Parathyroid adenoma (tissue), 2 donors: ENCODE measurements around the gene WBP11.
A peak's percentile ranks its signal among the peaks of the same experiment; 100 is the strongest.
"Not testable (repeated sequence)": the region's sequence is repeated elsewhere in the genome, so short reads cannot be mapped to it uniquely, and the experiment has no call there.

Source experiments
- H2AFZ ChIP-seq: fragments of 300-600 bp; sonication (generic); one replicate; pipeline ENCODE4 v1.7.0; 2017; ENCODE audit warnings: antibody characterized with exemption, mild to moderate bottlenecking
- H3K27ac ChIP-seq: fragments of 300-600 bp; sonication (generic); one replicate; pipeline ENCODE4 v1.7.0; 2017
- H3K27me3 ChIP-seq: fragments of 300-600 bp; sonication (generic); one replicate; pipeline ENCODE4 v1.7.0; 2017; ENCODE audit warnings: low read length; ENCODE audit not compliant: control insufficient read depth, insufficient read depth
- H3K36me3 ChIP-seq: fragments of 300-600 bp; sonication (generic); one replicate; pipeline ENCODE4 v1.7.0; 2017; ENCODE audit warnings: low read length; ENCODE audit not compliant: control insufficient read depth, insufficient read depth
- H3K4me1 ChIP-seq: fragments of 300-600 bp; sonication (generic); one replicate; pipeline ENCODE4 v1.7.0; 2017; ENCODE audit warnings: control low read depth
- H3K4me2 ChIP-seq: fragments of 300-600 bp; sonication (generic); one replicate; pipeline ENCODE4 v1.7.0; 2017; ENCODE audit warnings: low read length
- H3K4me3 ChIP-seq: fragments of 300-600 bp; sonication (generic); one replicate; pipeline ENCODE4 v1.7.0; 2017; ENCODE audit warnings: low read depth, low read length
- H3K79me2 ChIP-seq: fragments of 300-600 bp; sonication (generic); one replicate; pipeline ENCODE4 v1.7.0; 2017; ENCODE audit warnings: control low read depth
- H3K9ac ChIP-seq: fragments of 300-600 bp; sonication (generic); one replicate; pipeline ENCODE4 v1.7.0; 2017; ENCODE audit warnings: mild to moderate bottlenecking
- H3K9me3 ChIP-seq: fragments of 300-600 bp; sonication (generic); one replicate; pipeline ENCODE4 v1.7.0; 2017; ENCODE audit warnings: low read length; ENCODE audit not compliant: control insufficient read depth
- CTCF ChIP-seq: fragments of 300-600 bp; sonication (generic); IDR thresholded peaks from one replicate; pipeline ENCODE4 v1.7.0; 2017; ENCODE audit warnings: antibody characterized with exemption, mild to moderate bottlenecking
- donor health status: primary hyperparathyroidism.

WBP11 gene

GRCh38 chr12:14768823-14769405 lies 34.4 kb downstream of the WBP11 start:
- no peak for TF ChIP-seq CTCF
- peak overlapping the region; percentile 98 for H3K4me2 ChIP-seq
- no peaks in the 10 kb centered on the region for H3K36me3 ChIP-seq
- peak overlapping the region; percentile 90 for H2AFZ ChIP-seq
- H3K79me2 ChIP-seq = peaks cover 7% of the 10 kb centered on the region
- peak overlapping the region; percentile 59 for H3K9ac ChIP-seq
- peaks cover 3% of the 10 kb centered on the region for H3K4me1 ChIP-seq
- no peaks in the 10 kb centered on the region for H3K9me3 ChIP-seq
- H3K27me3 ChIP-seq = no peaks in the 10 kb centered on the region
- peak overlapping the region; percentile 97 for H3K4me3 ChIP-seq
- H3K27ac ChIP-seq = peak overlapping the region; percentile 98

DNA sequence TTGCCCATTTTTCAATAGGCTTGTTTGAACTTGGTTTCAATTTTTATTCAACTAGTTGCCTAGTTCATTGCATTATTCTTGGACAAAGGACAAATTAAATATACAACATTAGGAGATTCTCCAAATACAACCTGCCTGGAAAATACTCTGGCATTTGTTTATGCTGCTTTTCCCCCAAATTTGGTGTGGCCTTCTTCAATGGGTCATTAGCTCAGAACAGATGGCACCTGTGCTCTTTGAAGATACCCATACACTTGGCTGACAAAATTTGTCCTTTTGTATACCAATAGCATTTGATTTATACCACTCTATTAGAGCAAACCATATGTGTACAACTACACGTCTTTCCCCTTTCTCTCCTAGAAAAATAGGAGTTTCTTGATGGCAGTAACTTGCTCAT lies 35.7 kb downstream of the WBP11 start:
- Histone ChIP-seq H3K4me3 (no peak overlapping the region), H3K27me3 (no peaks in the 10 kb centered on the region), H3K9me3 (no peaks in the 10 kb centered on the region), H2AFZ (no peak overlapping the region), H3K9ac (no peak overlapping the region), H3K4me2 (no peak overlapping the region), H3K27ac (no peak overlapping the region), H3K79me2 (peaks cover 7% of the 10 kb centered on the region), H3K4me1 (no peaks in the 10 kb centered on the region), H3K36me3 (no peaks in the 10 kb centered on the region)
- TF ChIP-seq CTCF = no peak

GRCh38 chr12:14766649-14767215 lies 36.5 kb downstream of the WBP11 start:
- Histone ChIP-seq H3K27me3 (no peaks in the 10 kb centered on the region), H3K36me3 (no peaks in the 10 kb centered on the region), H3K79me2 (peaks cover 7% of the 10 kb centered on the region), H3K4me1 (no peaks in the 10 kb centered on the region), H3K9me3 (no peaks in the 10 kb centered on the region), H2AFZ (no peak overlapping the region), H3K4me2 (no peak overlapping the region), H3K9ac (no peak overlapping the region), H3K4me3 (no peak overlapping the region), H3K27ac (no peak overlapping the region)
- no peak for TF ChIP-seq CTCF

DNA sequence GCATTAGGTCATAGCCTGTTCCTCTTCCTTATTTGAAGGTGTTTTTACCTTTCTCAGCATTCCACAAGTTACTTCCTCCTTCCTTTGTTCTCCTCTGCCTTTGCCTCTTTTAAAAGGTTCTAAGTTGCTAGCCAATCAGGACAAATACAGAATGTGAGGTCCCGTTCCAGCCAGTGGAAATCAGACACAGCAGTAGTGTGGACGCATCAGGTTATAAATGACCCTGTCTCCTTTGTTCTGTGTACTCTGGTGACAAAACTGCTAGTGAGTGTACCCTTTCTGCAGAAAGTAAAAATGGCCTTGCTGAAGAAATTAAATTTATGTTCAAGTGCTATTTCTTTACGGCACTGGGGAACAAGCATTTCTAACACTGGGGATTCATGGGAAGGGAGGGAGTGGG lies 37.3 kb downstream of the WBP11 start:
- not testable (repeated sequence) for H3K4me1 ChIP-seq, H3K36me3 ChIP-seq, H3K79me2 ChIP-seq, H3K9me3 ChIP-seq, H2AFZ ChIP-seq, H3K4me2 ChIP-seq, H3K9ac ChIP-seq, H3K27me3 ChIP-seq, H3K27ac ChIP-seq, H3K4me3 ChIP-seq

DNA sequence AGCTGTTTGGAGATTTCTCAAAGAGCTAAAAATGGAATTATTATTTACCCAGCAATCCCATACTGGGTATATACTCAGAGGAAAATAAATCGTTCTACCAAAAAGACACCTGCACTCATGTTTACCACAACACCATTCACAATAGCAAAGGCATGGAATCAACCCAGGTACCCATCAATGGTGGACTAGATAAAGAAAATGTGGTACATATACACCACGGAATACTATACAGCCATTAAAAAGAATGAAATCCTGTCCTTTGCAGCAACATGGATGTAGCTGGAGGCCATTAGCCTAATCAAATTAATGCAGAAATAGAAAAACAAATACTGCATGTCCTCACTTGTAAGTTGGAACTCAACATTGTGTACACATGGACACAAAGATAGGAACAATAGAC lies 37.9 kb downstream of the WBP11 start:
- no peaks in the 10 kb centered on the region for H3K27me3 ChIP-seq
- no peak overlapping the region for H2AFZ ChIP-seq
- H3K9me3 ChIP-seq = no peaks in the 10 kb centered on the region
- no peaks in the 10 kb centered on the region for H3K4me1 ChIP-seq
- peaks cover 7% of the 10 kb centered on the region for H3K79me2 ChIP-seq
- H3K4me2 ChIP-seq = no peak overlapping the region
- no peak overlapping the region for H3K9ac ChIP-seq
- H3K4me3 ChIP-seq = no peak overlapping the region
- TF ChIP-seq CTCF = no peak
- H3K27ac ChIP-seq = no peak overlapping the region
- no peaks in the 10 kb centered on the region for H3K36me3 ChIP-seq

DNA sequence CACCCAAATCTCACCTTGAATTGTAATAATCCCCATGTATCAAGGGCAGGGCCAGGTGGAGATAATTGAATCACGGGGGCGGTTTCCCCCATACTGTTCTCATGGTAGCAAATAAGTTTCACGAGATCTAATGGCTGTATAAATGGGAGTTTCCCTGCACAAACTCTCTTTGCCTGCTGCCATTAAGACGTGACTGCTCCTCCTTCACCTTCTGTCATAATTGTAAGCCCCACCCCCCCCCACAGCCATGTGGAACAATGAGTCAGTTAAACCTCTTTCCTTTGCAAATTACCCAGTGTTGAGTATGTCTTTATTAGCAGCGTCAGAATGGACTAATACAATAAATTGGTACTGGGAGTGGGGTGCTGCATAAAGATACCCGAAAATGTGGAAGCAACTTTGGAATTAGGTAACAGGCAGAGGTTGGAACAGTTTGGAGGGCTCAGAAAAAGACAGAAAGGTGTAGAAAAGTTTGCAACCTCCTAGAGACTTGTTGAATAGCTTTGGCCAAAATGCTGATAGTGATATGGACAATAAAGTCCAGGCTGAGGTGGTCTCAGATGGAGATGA lies 43.5 kb downstream of the WBP11 start:
- not testable (repeated sequence) for H3K79me2 ChIP-seq, H2AFZ ChIP-seq

More for the DNA sequence above, 43.5 kb downstream of the WBP11 start:
- H3K9ac ChIP-seq, H3K27ac ChIP-seq, H3K9me3 ChIP-seq, H3K27me3 ChIP-seq, H3K4me1 ChIP-seq, H3K4me2 ChIP-seq, H3K4me3 ChIP-seq, H3K36me3 ChIP-seq: not testable (repeated sequence)
